ENCODE measurements around the gene ADAM33. TPM values are rescaled to one million over a fixed set of nuclear protein-coding genes. Genes with fewer than 3 reads are reported as not detected.

Gene ADAM33
- total and polyA plus RNA-seq, 2 experiments from 2014 or later, result 2.8 to 6.0 TPM

DNA sequence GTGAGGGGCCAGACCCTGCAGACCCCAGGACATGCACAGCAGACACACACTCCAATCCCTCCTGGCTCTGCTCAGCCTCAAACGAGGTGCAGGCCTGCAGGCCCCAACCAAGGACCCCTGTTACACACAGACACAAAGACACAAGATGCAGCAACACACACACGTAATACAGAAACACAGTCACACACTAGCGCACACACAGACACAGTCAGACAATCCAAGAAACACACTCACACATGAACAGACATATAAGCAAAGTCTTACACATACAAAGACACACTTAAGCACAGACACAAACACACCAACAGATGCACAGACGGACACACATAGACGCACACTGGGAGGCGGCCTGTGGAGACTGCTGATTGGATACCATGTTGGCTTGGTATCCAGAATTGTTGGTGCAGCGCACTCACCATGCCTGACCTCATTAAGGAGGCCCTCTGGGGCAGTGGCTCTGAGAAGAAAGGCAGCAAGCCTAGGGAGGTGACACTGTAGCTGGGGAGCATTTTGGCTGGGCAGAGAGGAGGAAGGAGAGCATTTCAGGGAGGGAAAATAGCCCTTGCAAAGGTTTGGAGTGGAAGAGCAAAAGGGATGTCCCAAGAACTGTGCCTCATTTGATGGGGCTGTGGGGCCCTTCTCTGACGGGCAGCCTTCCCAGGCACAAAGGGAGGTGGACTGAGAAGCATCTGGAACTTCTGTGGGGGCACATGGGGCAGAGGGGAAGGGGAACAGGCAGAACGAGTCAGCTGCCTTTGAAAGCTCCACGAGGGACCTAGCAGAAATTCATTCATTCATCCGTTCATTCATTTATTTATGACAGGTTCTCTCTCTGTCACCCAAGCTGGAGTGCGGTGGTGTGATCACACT is 49.2 kb upstream of the ADAM33 start (continued):
- TF ChIP-seq, protein P1, sequence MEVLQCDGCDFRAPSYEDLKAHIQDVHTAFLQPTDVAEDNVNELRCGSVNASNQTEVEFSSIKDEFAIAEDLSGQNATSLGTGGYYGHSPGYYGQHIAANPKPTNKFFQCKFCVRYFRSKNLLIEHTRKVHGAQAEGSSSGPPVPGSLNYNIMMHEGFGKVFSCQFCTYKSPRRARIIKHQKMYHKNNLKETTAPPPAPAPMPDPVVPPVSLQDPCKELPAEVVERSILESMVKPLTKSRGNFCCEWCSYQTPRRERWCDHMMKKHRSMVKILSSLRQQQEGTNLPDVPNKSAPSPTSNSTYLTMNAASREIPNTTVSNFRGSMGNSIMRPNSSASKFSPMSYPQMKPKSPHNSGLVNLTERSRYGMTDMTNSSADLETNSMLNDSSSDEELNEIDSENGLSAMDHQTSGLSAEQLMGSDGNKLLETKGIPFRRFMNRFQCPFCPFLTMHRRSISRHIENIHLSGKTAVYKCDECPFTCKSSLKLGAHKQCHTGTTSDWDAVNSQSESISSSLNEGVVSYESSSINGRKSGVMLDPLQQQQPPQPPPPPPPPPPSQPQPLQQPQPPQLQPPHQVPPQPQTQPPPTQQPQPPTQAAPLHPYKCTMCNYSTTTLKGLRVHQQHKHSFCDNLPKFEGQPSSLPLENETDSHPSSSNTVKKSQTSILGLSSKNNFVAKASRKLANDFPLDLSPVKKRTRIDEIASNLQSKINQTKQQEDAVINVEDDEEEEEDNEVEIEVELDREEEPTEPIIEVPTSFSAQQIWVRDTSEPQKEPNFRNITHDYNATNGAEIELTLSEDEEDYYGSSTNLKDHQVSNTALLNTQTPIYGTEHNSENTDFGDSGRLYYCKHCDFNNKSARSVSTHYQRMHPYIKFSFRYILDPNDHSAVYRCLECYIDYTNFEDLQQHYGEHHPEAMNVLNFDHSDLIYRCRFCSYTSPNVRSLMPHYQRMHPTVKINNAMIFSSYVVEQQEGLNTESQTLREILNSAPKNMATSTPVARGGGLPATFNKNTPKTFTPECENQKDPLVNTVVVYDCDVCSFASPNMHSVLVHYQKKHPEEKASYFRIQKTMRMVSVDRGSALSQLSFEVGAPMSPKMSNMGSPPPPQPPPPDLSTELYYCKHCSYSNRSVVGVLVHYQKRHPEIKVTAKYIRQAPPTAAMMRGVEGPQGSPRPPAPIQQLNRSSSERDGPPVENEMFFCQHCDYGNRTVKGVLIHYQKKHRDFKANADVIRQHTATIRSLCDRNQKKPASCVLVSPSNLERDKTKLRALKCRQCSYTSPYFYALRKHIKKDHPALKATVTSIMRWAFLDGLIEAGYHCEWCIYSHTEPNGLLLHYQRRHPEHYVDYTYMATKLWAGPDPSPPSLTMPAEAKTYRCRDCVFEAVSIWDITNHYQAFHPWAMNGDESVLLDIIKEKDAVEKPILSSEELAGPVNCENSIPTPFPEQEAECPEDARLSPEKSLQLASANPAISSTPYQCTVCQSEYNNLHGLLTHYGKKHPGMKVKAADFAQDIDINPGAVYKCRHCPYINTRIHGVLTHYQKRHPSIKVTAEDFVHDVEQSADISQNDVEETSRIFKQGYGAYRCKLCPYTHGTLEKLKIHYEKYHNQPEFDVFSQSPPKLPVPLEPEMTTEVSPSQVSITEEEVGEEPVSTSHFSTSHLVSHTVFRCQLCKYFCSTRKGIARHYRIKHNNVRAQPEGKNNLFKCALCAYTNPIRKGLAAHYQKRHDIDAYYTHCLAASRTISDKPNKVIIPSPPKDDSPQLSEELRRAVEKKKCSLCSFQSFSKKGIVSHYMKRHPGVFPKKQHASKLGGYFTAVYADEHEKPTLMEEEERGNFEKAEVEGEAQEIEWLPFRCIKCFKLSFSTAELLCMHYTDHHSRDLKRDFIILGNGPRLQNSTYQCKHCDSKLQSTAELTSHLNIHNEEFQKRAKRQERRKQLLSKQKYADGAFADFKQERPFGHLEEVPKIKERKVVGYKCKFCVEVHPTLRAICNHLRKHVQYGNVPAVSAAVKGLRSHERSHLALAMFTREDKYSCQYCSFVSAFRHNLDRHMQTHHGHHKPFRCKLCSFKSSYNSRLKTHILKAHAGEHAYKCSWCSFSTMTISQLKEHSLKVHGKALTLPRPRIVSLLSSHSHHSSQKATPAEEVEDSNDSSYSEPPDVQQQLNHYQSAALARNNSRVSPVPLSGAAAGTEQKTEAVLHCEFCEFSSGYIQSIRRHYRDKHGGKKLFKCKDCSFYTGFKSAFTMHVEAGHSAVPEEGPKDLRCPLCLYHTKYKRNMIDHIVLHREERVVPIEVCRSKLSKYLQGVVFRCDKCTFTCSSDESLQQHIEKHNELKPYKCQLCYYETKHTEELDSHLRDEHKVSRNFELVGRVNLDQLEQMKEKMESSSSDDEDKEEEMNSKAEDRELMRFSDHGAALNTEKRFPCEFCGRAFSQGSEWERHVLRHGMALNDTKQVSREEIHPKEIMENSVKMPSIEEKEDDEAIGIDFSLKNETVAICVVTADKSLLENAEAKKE (CRISPR knock-in tag; IDR thresholded peaks at IDR 0.05), result no peak
- no peak for TF ChIP-seq JUNB (IDR thresholded peaks at IDR 0.05; ENCODE audit: unreplicated experiment)
- TF ChIP-seq EZH2 (IDR thresholded peaks at IDR 0.05; ENCODE audit: low read depth, unreplicated experiment), result no peak
- no peak for TF ChIP-seq POLR2AphosphoS5 (IDR thresholded peaks at IDR 0.05; ENCODE audit: low read depth)
- no peak for TF ChIP-seq ZNF331 (CRISPR knock-in tag; IDR thresholded peaks at IDR 0.05; ENCODE audit: low read depth)
- TF ChIP-seq STAT1 (IDR thresholded peaks at IDR 0.05; ENCODE audit: unreplicated experiment), result no peak
- no peak for TF ChIP-seq EZH2phosphoT487 (IDR thresholded peaks at IDR 0.05; ENCODE audit: unreplicated experiment)

DNA sequence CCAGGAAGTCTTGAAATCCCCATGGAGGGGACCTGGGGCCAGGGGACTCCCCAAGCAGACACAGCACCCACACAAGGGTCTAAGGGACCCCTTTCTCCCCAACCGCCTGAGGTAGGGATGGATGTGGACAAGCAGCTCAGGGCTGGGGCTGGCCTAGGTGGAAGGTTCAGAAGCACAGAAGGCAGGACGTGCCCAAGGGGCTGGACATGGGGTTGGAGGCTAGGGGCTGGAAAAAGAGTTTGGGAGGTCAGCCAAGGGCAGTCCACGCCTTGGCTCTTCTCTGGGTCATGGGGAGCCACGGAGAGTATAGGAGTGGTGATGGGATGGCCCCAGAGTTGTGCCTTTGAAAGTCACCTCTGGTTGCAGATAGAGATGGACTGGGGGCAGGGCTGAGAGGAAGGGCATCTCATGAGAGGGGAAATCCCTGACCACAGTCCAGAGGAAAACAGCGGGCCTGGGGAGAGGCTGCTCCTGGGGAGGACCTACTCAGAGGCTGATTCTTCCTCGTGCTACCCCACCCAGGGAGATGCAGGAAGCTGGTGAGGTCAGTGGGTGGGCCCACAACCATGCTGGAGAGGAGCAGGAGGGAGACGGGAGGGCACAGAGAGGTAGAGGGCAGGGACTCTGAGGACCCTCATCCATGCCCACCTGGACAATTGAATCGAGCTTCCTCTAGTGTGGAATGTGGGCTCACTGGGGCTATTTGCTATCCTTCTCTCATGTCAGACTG is 48.2 kb upstream of the ADAM33 start:
- H3K4me1 ChIP-seq (ENCODE audit: insufficient read depth), result peaks cover 13% of the 10 kb centered on the region
- H3K36me3 Mint-ChIP-seq (ENCODE audit: low read depth), result no peaks in the 10 kb centered on the region; the same call in 2 of the 3 replicates

More for the DNA sequence above, 48.2 kb upstream of the ADAM33 start:
- Histone ChIP-seq H4K20me1 (replicated peaks; ENCODE audit: insufficient read depth) (no peaks in the 10 kb centered on the region), H3K36me3 (ENCODE audit: insufficient read depth) (no peaks in the 10 kb centered on the region), H3K79me2 (replicated peaks; ENCODE audit: insufficient read depth) (no peaks in the 10 kb centered on the region), H3F3A (replicated peaks; ENCODE audit: low read depth) (no peaks in the 10 kb centered on the region), H3K4me2 (no peak overlapping the region), H3K27me3 (ENCODE audit: insufficient read depth) (peaks cover 37% of the 10 kb centered on the region), H2AFZ (no peak overlapping the region), H3K9me2 (ENCODE audit: insufficient read depth) (no peaks in the 10 kb centered on the region), H3K4me3 (no peak overlapping the region), H3K27ac (ENCODE audit: low read depth) (no peak overlapping the region)
- Mint-ChIP-seq H3K27ac (no peak overlapping the region), H3K4me3 (no peak overlapping the region), H3K4me1 (peaks cover 19% of the 10 kb centered on the region), H3K27me3 (ENCODE audit: insufficient read depth, low read depth, poor library complexity) (peaks cover 35% of the 10 kb centered on the region), H3K9me3 (no peaks in the 10 kb centered on the region; the same call in 1 of the 3 replicates)
- ATAC-seq, result no peak
- no peak for TF ChIP-seq NANOG (IDR thresholded peaks at IDR 0.05; ENCODE audit: borderline replicate concordance)
- no peak for TF ChIP-seq JUNB (IDR thresholded peaks at IDR 0.05; ENCODE audit: unreplicated experiment)
- TF ChIP-seq, protein P2, sequence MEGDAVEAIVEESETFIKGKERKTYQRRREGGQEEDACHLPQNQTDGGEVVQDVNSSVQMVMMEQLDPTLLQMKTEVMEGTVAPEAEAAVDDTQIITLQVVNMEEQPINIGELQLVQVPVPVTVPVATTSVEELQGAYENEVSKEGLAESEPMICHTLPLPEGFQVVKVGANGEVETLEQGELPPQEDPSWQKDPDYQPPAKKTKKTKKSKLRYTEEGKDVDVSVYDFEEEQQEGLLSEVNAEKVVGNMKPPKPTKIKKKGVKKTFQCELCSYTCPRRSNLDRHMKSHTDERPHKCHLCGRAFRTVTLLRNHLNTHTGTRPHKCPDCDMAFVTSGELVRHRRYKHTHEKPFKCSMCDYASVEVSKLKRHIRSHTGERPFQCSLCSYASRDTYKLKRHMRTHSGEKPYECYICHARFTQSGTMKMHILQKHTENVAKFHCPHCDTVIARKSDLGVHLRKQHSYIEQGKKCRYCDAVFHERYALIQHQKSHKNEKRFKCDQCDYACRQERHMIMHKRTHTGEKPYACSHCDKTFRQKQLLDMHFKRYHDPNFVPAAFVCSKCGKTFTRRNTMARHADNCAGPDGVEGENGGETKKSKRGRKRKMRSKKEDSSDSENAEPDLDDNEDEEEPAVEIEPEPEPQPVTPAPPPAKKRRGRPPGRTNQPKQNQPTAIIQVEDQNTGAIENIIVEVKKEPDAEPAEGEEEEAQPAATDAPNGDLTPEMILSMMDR (conservative IDR thresholded peaks at IDR 0.05; ENCODE audit: low read depth in 2 of 2), result no peak
- TF ChIP-seq, protein P3, sequence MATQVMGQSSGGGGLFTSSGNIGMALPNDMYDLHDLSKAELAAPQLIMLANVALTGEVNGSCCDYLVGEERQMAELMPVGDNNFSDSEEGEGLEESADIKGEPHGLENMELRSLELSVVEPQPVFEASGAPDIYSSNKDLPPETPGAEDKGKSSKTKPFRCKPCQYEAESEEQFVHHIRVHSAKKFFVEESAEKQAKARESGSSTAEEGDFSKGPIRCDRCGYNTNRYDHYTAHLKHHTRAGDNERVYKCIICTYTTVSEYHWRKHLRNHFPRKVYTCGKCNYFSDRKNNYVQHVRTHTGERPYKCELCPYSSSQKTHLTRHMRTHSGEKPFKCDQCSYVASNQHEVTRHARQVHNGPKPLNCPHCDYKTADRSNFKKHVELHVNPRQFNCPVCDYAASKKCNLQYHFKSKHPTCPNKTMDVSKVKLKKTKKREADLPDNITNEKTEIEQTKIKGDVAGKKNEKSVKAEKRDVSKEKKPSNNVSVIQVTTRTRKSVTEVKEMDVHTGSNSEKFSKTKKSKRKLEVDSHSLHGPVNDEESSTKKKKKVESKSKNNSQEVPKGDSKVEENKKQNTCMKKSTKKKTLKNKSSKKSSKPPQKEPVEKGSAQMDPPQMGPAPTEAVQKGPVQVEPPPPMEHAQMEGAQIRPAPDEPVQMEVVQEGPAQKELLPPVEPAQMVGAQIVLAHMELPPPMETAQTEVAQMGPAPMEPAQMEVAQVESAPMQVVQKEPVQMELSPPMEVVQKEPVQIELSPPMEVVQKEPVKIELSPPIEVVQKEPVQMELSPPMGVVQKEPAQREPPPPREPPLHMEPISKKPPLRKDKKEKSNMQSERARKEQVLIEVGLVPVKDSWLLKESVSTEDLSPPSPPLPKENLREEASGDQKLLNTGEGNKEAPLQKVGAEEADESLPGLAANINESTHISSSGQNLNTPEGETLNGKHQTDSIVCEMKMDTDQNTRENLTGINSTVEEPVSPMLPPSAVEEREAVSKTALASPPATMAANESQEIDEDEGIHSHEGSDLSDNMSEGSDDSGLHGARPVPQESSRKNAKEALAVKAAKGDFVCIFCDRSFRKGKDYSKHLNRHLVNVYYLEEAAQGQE (IDR thresholded peaks at IDR 0.05; ENCODE audit: unreplicated experiment), result no peak
- TF ChIP-seq ZNF331 (CRISPR knock-in tag; IDR thresholded peaks at IDR 0.05; ENCODE audit: low read depth), result no peak
- no peak for TF ChIP-seq CREB1 (CRISPR knock-in tag; IDR thresholded peaks at IDR 0.05; ENCODE audit: low read depth)
- no peak for TF ChIP-seq EZH2 (IDR thresholded peaks at IDR 0.05; ENCODE audit: low read depth, unreplicated experiment)
- DNase-seq (ENCODE audit: low spot score), result no peak
